Calu3 (cell line): ENCODE data around the gene IRF9. TPM values are rescaled to one million over a fixed set of nuclear protein-coding genes. Genes with fewer than 3 reads are reported as not detected.
A peak's percentile ranks its signal among the peaks of the same experiment; 100 is the strongest.

Source experiments
- BruUV-seq: library from RNA; stranded (reverse); fragments of 400-500 nt; replicated peaks from 2 replicates; lab custom pipeline; 2021; lab: Mats Ljungman, UMichigan
- CTCF ChIA-PET: fragments of 300-600 bp; sonication (Branson Sonifier 250); formaldehyde crosslinking; loops from one replicate; lab custom pipeline; 2022; ENCODE audit warnings: antibody characterized with exemption; lab: Charles Lee
- DNase-seq: peaks from one replicate; pipeline ENCODE4 v3.0.0; 2022
- H3K27ac Mint-ChIP-seq: one replicate; pipeline ENCODE4 v1.8.0; 2022; ENCODE audit warnings: mixed read lengths; ENCODE audit not compliant: unreplicated experiment
- H3K27me3 Mint-ChIP-seq: one replicate; pipeline ENCODE4 v1.8.0; 2022; ENCODE audit warnings: mixed read lengths; ENCODE audit not compliant: unreplicated experiment
- H3K36me3 Mint-ChIP-seq: one replicate; pipeline ENCODE4 v1.8.0; 2022; ENCODE audit warnings: mild to moderate bottlenecking, moderate library complexity, mixed read lengths; ENCODE audit not compliant: insufficient read depth, unreplicated experiment
- H3K4me1 Mint-ChIP-seq: one replicate; pipeline ENCODE4 v1.8.0; 2022; ENCODE audit warnings: mild to moderate bottlenecking, low read depth, mixed read lengths; ENCODE audit not compliant: unreplicated experiment
- H3K4me3 Mint-ChIP-seq: one replicate; pipeline ENCODE4 v1.8.0; 2022; ENCODE audit warnings: mild to moderate bottlenecking, low read depth, moderate library complexity, mixed read lengths; ENCODE audit not compliant: unreplicated experiment
- H3K9me3 Mint-ChIP-seq: one replicate; pipeline ENCODE4 v1.8.0; 2022; ENCODE audit warnings: low read depth, mixed read lengths; ENCODE audit not compliant: unreplicated experiment
- CTCF ChIP-seq: fragments of 200-600 bp; IDR thresholded peaks from one replicate; pipeline ENCODE4 v1.8.0; 2022; ENCODE audit warnings: antibody characterized with exemption; ENCODE audit not compliant: unreplicated experiment
- intact Hi-C: fragments of 100-400 bp; cut with micrococcal nuclease; formaldehyde crosslinking; loops from one replicate; pipeline ENCODE4 v1.10.0; 2022; ENCODE audit not compliant: unreplicated experiment
- total RNA-seq: library from RNA; stranded (reverse); gene quantifications from 2 replicates; pipeline ENCODE4 v1.2.3, GENCODE V29; 2022

IRF9 gene
- total RNA-seq, 1 experiment from 2014 or later: 124 TPM

GRCh38 chr14:24145219-24145618 is 15.8 kb upstream of the IRF9 start:
- Mint-ChIP-seq H3K27me3 (no peaks in the 10 kb centered on the region), H3K4me1 (peaks cover 35% of the 10 kb centered on the region), H3K36me3 (peaks cover 69% of the 10 kb centered on the region), H3K4me3 (peak overlapping the region; percentile 89), H3K27ac (peak overlapping the region; percentile 77), H3K9me3 (no peaks in the 10 kb centered on the region)
- BruUV-seq: no TSS peak
- TF ChIP-seq CTCF: no peak
- DNase-seq: no peak
- intact Hi-C loops: no loop called here
- CTCF ChIA-PET: interaction anchor here (1.2 to 2.9 kb wide), 2 partner anchors 16 to 87 kb away, joined by 3 to 24 read pairs; partner anchors contain the start of gene IRF9

- H3K4me1 Mint-ChIP-seq: peaks cover 35% of the 10 kb centered on the region
- CTCF ChIA-PET: interaction anchor here (0.8 to 2.9 kb wide), 6 partner anchors 10 to 87 kb away, joined by 3 to 24 read pairs (median 5); partner anchors contain the start of genes DCAF11, IRF9, MDP1 and NRL
- H3K27me3 Mint-ChIP-seq: no peaks in the 10 kb centered on the region
- TF ChIP-seq CTCF: no peak
- intact Hi-C loops: loop anchor here (2.0 kb wide), 1 partner anchor 15 kb away; the partner anchor contains the start of gene IRF9
- H3K27ac Mint-ChIP-seq: peak overlapping the region; percentile 77
- TSS peak; percentile 64 for BruUV-seq
- H3K4me3 Mint-ChIP-seq: peak overlapping the region; percentile 89
- H3K36me3 Mint-ChIP-seq: peaks cover 63% of the 10 kb centered on the region
- no peaks in the 10 kb centered on the region for H3K9me3 Mint-ChIP-seq
- DNase-seq: no peak
Observed at GRCh38 chr14:24145690-24146452, 15.2 kb upstream of the IRF9 start.

- no peak for TF ChIP-seq CTCF
- Mint-ChIP-seq H3K27me3 (no peaks in the 10 kb centered on the region), H3K27ac (peak within 1 kb of the TSS; percentile 77), H3K4me1 (peaks cover 35% of the 10 kb centered on the region), H3K4me3 (peak within 1 kb of the TSS; percentile 89), H3K36me3 (peaks cover 56% of the 10 kb centered on the region), H3K9me3 (no peaks in the 10 kb centered on the region)
- CTCF ChIA-PET: interaction anchor here (0.6 to 2.9 kb wide), 12 partner anchors 9 to 668 kb away, joined by 3 to 24 read pairs (median 4); partner anchors contain the start of genes DCAF11, DHRS1, IRF9 and NOP9
- BruUV-seq: no TSS peak
- peak; percentile 98 for DNase-seq
- intact Hi-C loops: loop anchor here (2.0 kb wide), 1 partner anchor 14 kb away; the partner anchor contains the start of gene IRF9
Observed at GRCh38 chr14:24146453-24146977, 14.6 kb upstream of the IRF9 start, which contains the start of gene PSME2. TSS of gene PSME2 (minus strand) at chr14:24146610. CDS start at chr14:24146581, 29 bp downstream.

- CTCF ChIA-PET: interaction anchor here (0.6 to 2.9 kb wide), 12 partner anchors 8 to 668 kb away, joined by 3 to 24 read pairs (median 4); partner anchors contain the start of genes DCAF11, DHRS1, IRF9 and NOP9
- TF ChIP-seq CTCF: no peak
- Mint-ChIP-seq H3K4me3 (peak within 1 kb of the TSS; percentile 89), H3K27me3 (no peaks in the 10 kb centered on the region), H3K9me3 (no peaks in the 10 kb centered on the region), H3K27ac (peak within 1 kb of the TSS; percentile 77), H3K4me1 (peaks cover 35% of the 10 kb centered on the region), H3K36me3 (peaks cover 50% of the 10 kb centered on the region)
- peak; percentile 96 for DNase-seq
- no TSS peak for BruUV-seq
- intact Hi-C loops: loop anchor here (2.0 kb wide), 1 partner anchor 14 kb away; the partner anchor contains the start of gene IRF9
Observed at GRCh38 chr14:24146978-24147760, 13.9 kb upstream of the IRF9 start, which contains the start of gene RNF31. TSS of gene RNF31 (plus strand) at chr14:24147498. CDS start at chr14:24147699, 201 bp downstream.
